K562 (cell line): ENCODE measurements around the gene PRKACA. TPM values are rescaled to one million over a fixed set of nuclear protein-coding genes. Genes with fewer than 3 reads are reported as not detected.

ENCODE experiments used
- BHLHE40 ChIP-seq: IDR thresholded peaks from 2 replicates; pipeline ENCODE4 v1.6.1; 2011; ENCODE audit warnings: low read length, improper control_type of control experiment
- CREB5 ChIP-seq: fragments of 250-450 bp; sonication (Bioruptor Pico); IDR thresholded peaks from 2 replicates; pipeline ENCODE4 v1.5.0; 2020; ENCODE audit warnings: mild to moderate bottlenecking
- EGR1 ChIP-seq: fragments of 450-650 bp; conservative IDR thresholded peaks from 2 replicates; pipeline ENCODE4 v1.6.1; 2017; ENCODE audit warnings: mild to moderate bottlenecking
- EP400 ChIP-seq: fragments of 450-650 bp; IDR thresholded peaks from 2 replicates; pipeline ENCODE4 v1.6.1; 2017; ENCODE audit warnings: antibody characterized with exemption, mild to moderate bottlenecking, moderate library complexity
- FIP1L1 ChIP-seq: fragments of 200-400 bp; formaldehyde crosslinking; IDR thresholded peaks from 2 replicates; pipeline ENCODE4 v1.6.1; 2018; ENCODE audit warnings: mild to moderate bottlenecking, low read depth, low read length; ENCODE audit not compliant: poor library complexity, severe bottlenecking
- GTF2F1 ChIP-seq: IDR thresholded peaks from 2 replicates; pipeline ENCODE4 v1.6.1; 2011; ENCODE audit warnings: low read depth, low read length, improper control_type of control experiment
- HDGF ChIP-seq: fragments of 450-650 bp; IDR thresholded peaks from 2 replicates; pipeline ENCODE4 v1.6.1; 2016
- MAFK ChIP-seq: IDR thresholded peaks from 2 replicates; pipeline ENCODE4 v1.6.1; 2011; ENCODE audit warnings: low read length, improper control_type of control experiment
- NCOA1 ChIP-seq: fragments of 450-650 bp; IDR thresholded peaks from 2 replicates; pipeline ENCODE4 v1.6.1; 2016; ENCODE audit warnings: low read depth
- NFE2L1 ChIP-seq: fragments of 450-650 bp; IDR thresholded peaks from 2 replicates; pipeline ENCODE4 v1.6.1; 2016; ENCODE audit warnings: missing genetic modification characterization, low read depth, mild to moderate bottlenecking, missing compliant biosample characterization, moderate library complexity, borderline replicate concordance
- NRF1 ChIP-seq, 2 experiments: fragments of 450-650 bp; IDR thresholded peaks in 1 of 2; conservative IDR thresholded peaks in 1 of 2; 2 replicates each; pipeline ENCODE4 v1.6.1; 2014; ENCODE audit warnings: mild to moderate bottlenecking in 2 of 2
- PHF8 ChIP-seq: fragments of 200-600 bp; sonication (generic); IDR thresholded peaks from 2 replicates; pipeline ENCODE4 v1.6.1; 2012; ENCODE audit warnings: mixed run types, mild to moderate bottlenecking, inconsistent platforms, low read length, moderate library complexity, borderline replicate concordance
- POLR3A ChIP-seq: IDR thresholded peaks from 2 replicates; pipeline ENCODE4 v1.6.1; 2011; ENCODE audit warnings: borderline replicate concordance, mild to moderate bottlenecking, moderate library complexity; ENCODE audit not compliant: insufficient read length, insufficient read depth; ENCODE audit errors: extremely low read depth
- RBBP5 ChIP-seq: fragments of 200-600 bp; sonication (generic); IDR thresholded peaks from 2 replicates; pipeline ENCODE4 v1.6.1; 2012; ENCODE audit warnings: borderline replicate concordance, mild to moderate bottlenecking, low read length, control low read depth, inconsistent platforms; ENCODE audit not compliant: insufficient read depth, poor library complexity, severe bottlenecking
- RNF219 ChIP-seq: fragments of 250-450 bp; sonication (Bioruptor Pico); IDR thresholded peaks from 2 replicates; pipeline ENCODE4 v1.5.0; 2022; ENCODE audit warnings: mild to moderate bottlenecking
- TAL1 ChIP-seq: fragments of 450-650 bp; IDR thresholded peaks from 2 replicates; pipeline ENCODE4 v1.6.1; 2016; ENCODE audit warnings: mild to moderate bottlenecking
- UBTF ChIP-seq, 2 experiments: IDR thresholded peaks; 2 replicates each; pipeline ENCODE4 v1.6.1; 2012; ENCODE audit warnings: improper control_type of control experiment in 2 of 2, low read depth in 2 of 2, low read length in 2 of 2, borderline replicate concordance in 1 of 2
- ZBTB17 ChIP-seq: fragments of 450-650 bp; formaldehyde crosslinking; IDR thresholded peaks from 2 replicates; pipeline ENCODE4 v1.4.0; 2020; ENCODE audit warnings: mild to moderate bottlenecking
- ZNF134 ChIP-seq: fragments of 250-450 bp; sonication (Bioruptor Pico); conservative IDR thresholded peaks from 2 replicates; pipeline ENCODE4 v1.4.0; 2020
- ZNF79 ChIP-seq: fragments of 250-450 bp; sonication (Bioruptor Pico); IDR thresholded peaks from 2 replicates; pipeline ENCODE4 v1.4.0; 2020; ENCODE audit warnings: low read depth, mild to moderate bottlenecking, moderate library complexity
- polyA plus RNA-seq, 8 experiments: library from polyadenylated mRNA; depleted of rRNA in 4 of 8; stranded (reverse) in 5 of 8; unstranded in 3 of 8; fragments of >200 nt; fragmentation: Nextera tagmentation in 2 of 8; fragmentation: Illumina TruSeq in 1 of 8; extraction: Ambion mirVana in 2 of 8; extraction: Trizol in 1 of 8; gene quantifications; 2 replicates each; pipeline versions ENCODE4 v1.2.1 to v1.2.3, GENCODE V29; 2011 to 2014; ENCODE audit warnings: inconsistent platforms in 1 of 8, missing spikeins in 1 of 8
- total RNA-seq, 7 experiments: library from RNA; depleted of rRNA in 6 of 7; stranded (reverse); fragments of >200 nt in 6 of 7; fragmentation: Illumina TruSeq in 2 of 7; extraction: Trizol in 2 of 7; gene quantifications; 2 replicates each; pipeline versions ENCODE4 v1.2.1 to v1.2.3, GENCODE V29; 2011 to 2021; ENCODE audit warnings: low replicate concordance in 1 of 7

PRKACA gene
- total and polyA plus RNA-seq, 9 of the 15 experiments (the other 6 are each of a cell fraction or from before 2014, with no cell fraction given) = 1.2 to 63.1 (median 13.0) TPM

GRCh38 chr19:14089662-14090508, 27.7 kb downstream of the PRKACA start (continued):
- TF ChIP-seq POLR3A = no peak
- TF ChIP-seq CREB5 = no peak
- TF ChIP-seq EGR1 = 0 out of 2 replicates have a peak, but pooled peaks have one; percentile 13
- TF ChIP-seq RBBP5 = peak; percentile 59
- no peak for TF ChIP-seq RNF219 (CRISPR knock-in tag)
- no peak for TF ChIP-seq TAL1
- TF ChIP-seq ZNF134 (CRISPR knock-in tag) = no peak
- TF ChIP-seq HDGF = no peak
- TF ChIP-seq NCOA1 = no peak
- no peak for TF ChIP-seq NFE2L1 (tag)
- no peak for TF ChIP-seq ZBTB17 (CRISPR knock-in tag)
- TF ChIP-seq BHLHE40 = peak; percentile 34; the same call in 1 of the 2 replicates
- peak; percentile 70 to 72; a peak in 3 of 4 replicates for TF ChIP-seq NRF1 (conservative IDR thresholded peaks at IDR 0.05 in 1 of 2, IDR thresholded peaks at IDR 0.05 in 1 of 2)
- TF ChIP-seq PHF8 = peak; percentile 45; the same call in 1 of the 2 replicates
- TF ChIP-seq UBTF (IDR thresholded peaks at IDR 0.05; ENCODE audit: borderline replicate concordance in 1 of 2, low read depth in 2 of 2, low read length in 2 of 2) = peak in 1 of 2 experiments; percentile 56; a peak in 1 of 4 replicates
- TF ChIP-seq ZNF79 = no peak
- peak; percentile 29 for TF ChIP-seq FIP1L1
- no peak for TF ChIP-seq MAFK
- no peak for TF ChIP-seq GTF2F1
- no peak for TF ChIP-seq EP400
